Measurements from ENCODE around the gene ZFAND2A.
"Not testable (repeated sequence)": the region's sequence is repeated elsewhere in the genome, so short reads cannot be mapped to it uniquely, and the experiment has no call there.

The ZFAND2A gene

GRCh38 chr7:1174881-1175596 is 15.0 kb upstream of the ZFAND2A start:
- DNase-seq, result no peak

GRCh38 chr7:1174002-1174401 is 14.0 kb upstream of the ZFAND2A start:
- DNase-seq, result no peak

GRCh38 chr7:1172666-1173523 is 12.9 kb upstream of the ZFAND2A start:
- DNase-seq, result no peak

GRCh38 chr7:1171516-1171915 is 11.5 kb upstream of the ZFAND2A start:
- not testable (repeated sequence) for DNase-seq

GRCh38 chr7:1170741-1171501 is 10.9 kb upstream of the ZFAND2A start:
- peak; percentile 70 for DNase-seq

- DNase-seq, result no peak
These were observed 9.7 kb upstream of the ZFAND2A start for GRCh38 chr7:1169409-1170368.

GRCh38 chr7:1168422-1168821 is 8.4 kb upstream of the ZFAND2A start:
- DNase-seq, result no peak

- no peak for DNase-seq
These were observed 4.4 kb upstream of the ZFAND2A start for GRCh38 chr7:1164436-1164835.

GRCh38 chr7:1163121-1163520 is 3.1 kb upstream of the ZFAND2A start:
- DNase-seq, result no peak

- DNase-seq, result no peak
These were observed 650 bp upstream of the ZFAND2A start for GRCh38 chr7:1160670-1161021.

GRCh38 chr7:1159231-1159630 is 765 bp downstream of the ZFAND2A start:
- DNase-seq, result not testable (repeated sequence)

- DNase-seq, result no peak
These were observed 1.5 kb downstream of the ZFAND2A start for GRCh38 chr7:1158203-1159126.

- no peak for DNase-seq
These were observed 3.0 kb downstream of the ZFAND2A start for GRCh38 chr7:1156782-1157535.

GRCh38 chr7:1155818-1156781 is 3.9 kb downstream of the ZFAND2A start:
- not testable (repeated sequence) for DNase-seq

GRCh38 chr7:1154172-1154739 is 5.7 kb downstream of the ZFAND2A start:
- DNase-seq, result no peak

GRCh38 chr7:1152492-1152891 is 7.5 kb downstream of the ZFAND2A start:
- DNase-seq, result no peak

GRCh38 chr7:1151653-1152425 is 8.2 kb downstream of the ZFAND2A start:
- DNase-seq, result no peak

GRCh38 chr7:1151156-1151555 is 8.8 kb downstream of the ZFAND2A start:
- no peak for DNase-seq

Data from NCI-H1436 (cell line).